WTC11 (cell line): ENCODE results near the gene BMPER. TPM values are rescaled to one million over a fixed set of nuclear protein-coding genes. Genes with fewer than 3 reads are reported as not detected.

Experiments
- ATAC-seq: fragments of 200-7000 bp; cut with Tn5 transposase; 2 replicates; pipeline ENCODE4 v1.10.0; 2021; ENCODE audit warnings: mild to moderate bottlenecking, moderate library complexity
- CTCF ChIA-PET: fragments of 300-600 bp; sonication (Branson Sonifier 250); formaldehyde crosslinking; loops from one replicate; lab custom pipeline; 2021; ENCODE audit warnings: antibody characterized with exemption; lab: Charles Lee
- POLR2A ChIA-PET: fragments of 350-600 bp; sonication (Branson Sonifier 250); formaldehyde crosslinking; loops from one replicate; lab custom pipeline; 2021; ENCODE audit warnings: antibody characterized with exemption; lab: Charles Lee
- DNase-seq: peaks from one replicate; pipeline ENCODE4 v3.0.0; 2021; ENCODE audit warnings: low spot score
- H3K27ac Mint-ChIP-seq: 2 replicates; pipeline ENCODE4 v1.8.0; 2021; ENCODE audit warnings: mixed read lengths
- H3K27me3 Mint-ChIP-seq: 2 replicates; pipeline ENCODE4 v1.8.0; 2021; ENCODE audit warnings: low read depth, mild to moderate bottlenecking, moderate library complexity, mixed read lengths
- H3K36me3 Mint-ChIP-seq: 2 replicates; pipeline ENCODE4 v1.8.0; 2021; ENCODE audit warnings: mixed read lengths
- H3K4me1 Mint-ChIP-seq: 2 replicates; pipeline ENCODE4 v1.8.0; 2022; ENCODE audit warnings: mixed read lengths
- H3K4me3 Mint-ChIP-seq: 2 replicates; pipeline ENCODE4 v1.8.0; 2021; ENCODE audit warnings: mild to moderate bottlenecking, moderate library complexity, mixed read lengths
- H3K9me3 Mint-ChIP-seq: 2 replicates; pipeline ENCODE4 v1.8.0; 2021; ENCODE audit warnings: mixed read lengths
- CBFB ChIP-seq: sonication (generic); formaldehyde crosslinking; IDR thresholded peaks from 2 replicates; pipeline ENCODE4 v1.8.1; 2022; ENCODE audit warnings: mild to moderate bottlenecking, low read depth, missing genetic modification reagents
- CREM ChIP-seq: sonication (generic); formaldehyde crosslinking; IDR thresholded peaks from 2 replicates; pipeline ENCODE4 v1.8.1; 2022; ENCODE audit warnings: mild to moderate bottlenecking, missing genetic modification reagents, moderate library complexity
- ELF4 ChIP-seq: sonication (generic); formaldehyde crosslinking; IDR thresholded peaks from 2 replicates; pipeline ENCODE4 v1.8.1; 2022; ENCODE audit warnings: low read depth, mild to moderate bottlenecking, moderate library complexity, missing genetic modification reagents
- IRF2 ChIP-seq: sonication (generic); formaldehyde crosslinking; IDR thresholded peaks from 2 replicates; pipeline ENCODE4 v1.8.0; 2022; ENCODE audit warnings: low read depth, missing genetic modification reagents, borderline replicate concordance
- KAT7 ChIP-seq: sonication (generic); formaldehyde crosslinking; IDR thresholded peaks from 2 replicates; pipeline ENCODE4 v1.8.1; 2023; ENCODE audit warnings: missing genetic modification reagents, mild to moderate bottlenecking, borderline replicate concordance
- NFATC4 ChIP-seq: fragments of 250-450 bp; sonication (Bioruptor Pico); IDR thresholded peaks from 2 replicates; pipeline ENCODE4 v1.9.0; 2021; ENCODE audit warnings: mild to moderate bottlenecking
- NFE2L1 ChIP-seq: sonication (generic); formaldehyde crosslinking; IDR thresholded peaks from 2 replicates; pipeline ENCODE4 v1.8.1; 2023; ENCODE audit warnings: missing genetic modification reagents
- SMAD4 ChIP-seq: sonication (generic); formaldehyde crosslinking; IDR thresholded peaks from 2 replicates; pipeline ENCODE4 v1.8.0; 2022; ENCODE audit warnings: mild to moderate bottlenecking, missing genetic modification reagents
- TCF7 ChIP-seq: sonication (generic); formaldehyde crosslinking; IDR thresholded peaks from 2 replicates; pipeline ENCODE4 v1.8.0; 2022; ENCODE audit warnings: mild to moderate bottlenecking, low read depth, missing genetic modification reagents, moderate library complexity
- ZNF219 ChIP-seq: sonication (generic); formaldehyde crosslinking; IDR thresholded peaks from 2 replicates; pipeline ENCODE4 v1.8.0; 2023; ENCODE audit warnings: missing genetic modification reagents, mild to moderate bottlenecking, borderline replicate concordance
- ZNF263 ChIP-seq: sonication (generic); formaldehyde crosslinking; IDR thresholded peaks from 2 replicates; pipeline ENCODE4 v1.8.1; 2022; ENCODE audit warnings: low read depth, mild to moderate bottlenecking, moderate library complexity, missing genetic modification reagents
- ZNF416 ChIP-seq: fragments of 250-450 bp; sonication (Bioruptor Pico); IDR thresholded peaks from 2 replicates; pipeline ENCODE4 v1.9.0; 2021; ENCODE audit warnings: mild to moderate bottlenecking, inconsistent platforms
- ZNF423 ChIP-seq: fragments of 250-450 bp; sonication (Bioruptor Pico); IDR thresholded peaks from 2 replicates; pipeline ENCODE4 v2.1.2; 2022; ENCODE audit warnings: mild to moderate bottlenecking, moderate library complexity
- ZNF671 ChIP-seq: fragments of 250-450 bp; sonication (Bioruptor Pico); IDR thresholded peaks from 2 replicates; pipeline ENCODE4 v1.8.0; 2021; ENCODE audit warnings: mild to moderate bottlenecking
- total RNA-seq: library from RNA; stranded (reverse); gene quantifications from 3 replicates; pipeline ENCODE4 v1.2.3, GENCODE V29; 2021
- TF ChIP-seq, protein P1 (sequence below): sonication (generic); formaldehyde crosslinking; IDR thresholded peaks from 2 replicates; pipeline ENCODE4 v1.8.1; 2022; ENCODE audit warnings: mild to moderate bottlenecking, moderate library complexity, missing genetic modification reagents
- TF ChIP-seq, protein P2 (sequence below): sonication (generic); formaldehyde crosslinking; IDR thresholded peaks from 2 replicates; pipeline ENCODE4 v1.8.1; 2023; ENCODE audit warnings: mild to moderate bottlenecking, missing genetic modification reagents
- TF ChIP-seq, protein P3 (sequence below): fragments of 250-450 bp; sonication (Bioruptor Pico); IDR thresholded peaks from 2 replicates; pipeline ENCODE4 v2.1.2; 2022; ENCODE audit warnings: mild to moderate bottlenecking, moderate library complexity
- TF ChIP-seq, protein P4 (sequence below): sonication (generic); formaldehyde crosslinking; IDR thresholded peaks from 2 replicates; pipeline ENCODE4 v1.8.1; 2022; ENCODE audit warnings: mild to moderate bottlenecking, missing genetic modification reagents, moderate library complexity, borderline replicate concordance
- TF ChIP-seq, protein P5 (sequence below): sonication (generic); formaldehyde crosslinking; IDR thresholded peaks from 2 replicates; pipeline ENCODE4 v1.8.0; 2023; ENCODE audit warnings: missing genetic modification reagents
- TF ChIP-seq, protein P6 (sequence below): sonication (generic); formaldehyde crosslinking; IDR thresholded peaks from 2 replicates; pipeline ENCODE4 v1.8.0; 2022; ENCODE audit warnings: mild to moderate bottlenecking, missing genetic modification reagents
- TF ChIP-seq, protein P7 (sequence below): fragments of 250-450 bp; sonication (Bioruptor Pico); IDR thresholded peaks from 2 replicates; pipeline ENCODE4 v1.9.0; 2021; ENCODE audit warnings: moderate library complexity, mild to moderate bottlenecking, inconsistent platforms, borderline replicate concordance
- TF ChIP-seq, protein P8 (sequence below): sonication (generic); formaldehyde crosslinking; IDR thresholded peaks from 2 replicates; pipeline ENCODE4 v1.8.0; 2023; ENCODE audit warnings: missing genetic modification reagents, mild to moderate bottlenecking, borderline replicate concordance

BMPER gene
- total RNA-seq, 1 experiment from 2014 or later, result 1.9 TPM

DNA sequence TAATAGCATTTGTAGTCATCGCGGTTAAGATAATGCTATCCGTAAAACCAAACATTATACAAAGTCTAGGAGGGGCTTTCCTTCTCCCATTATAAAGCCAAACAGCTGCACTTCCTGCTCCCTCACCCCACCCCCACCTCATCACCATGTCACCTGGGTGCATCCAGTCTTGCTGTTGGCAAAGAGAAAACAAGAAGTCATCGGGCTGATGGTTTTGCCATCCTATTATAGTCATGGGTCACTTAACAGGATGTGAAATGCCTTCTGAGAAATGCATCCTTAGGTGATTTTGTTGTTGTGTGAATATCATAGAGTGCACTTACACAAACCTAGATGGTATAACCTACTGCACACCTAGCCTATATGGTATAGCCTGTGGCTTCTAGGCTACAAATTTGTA lies 157.0 kb downstream of the BMPER start:
- Mint-ChIP-seq H3K36me3 (no peaks in the 10 kb centered on the region), H3K9me3 (no peaks in the 10 kb centered on the region), H3K27ac (no peak overlapping the region)
- no peak for ATAC-seq
- POLR2A ChIA-PET, result no interaction called here
- TF ChIP-seq, protein P1, sequence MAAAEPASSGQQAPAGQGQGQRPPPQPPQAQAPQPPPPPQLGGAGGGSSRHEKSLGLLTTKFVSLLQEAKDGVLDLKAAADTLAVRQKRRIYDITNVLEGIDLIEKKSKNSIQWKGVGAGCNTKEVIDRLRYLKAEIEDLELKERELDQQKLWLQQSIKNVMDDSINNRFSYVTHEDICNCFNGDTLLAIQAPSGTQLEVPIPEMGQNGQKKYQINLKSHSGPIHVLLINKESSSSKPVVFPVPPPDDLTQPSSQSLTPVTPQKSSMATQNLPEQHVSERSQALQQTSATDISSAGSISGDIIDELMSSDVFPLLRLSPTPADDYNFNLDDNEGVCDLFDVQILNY (CRISPR knock-in tag), result no peak
- TF ChIP-seq ZNF416 (CRISPR knock-in tag) (no peak), ZNF263 (no peak), ZNF219 (no peak), NFE2L1 (CRISPR knock-in tag) (no peak), CBFB (CRISPR knock-in tag) (no peak), KAT7 (no peak), ZNF671 (CRISPR knock-in tag) (no peak), SMAD4 (CRISPR knock-in tag) (no peak)
- TF ChIP-seq, protein P2, sequence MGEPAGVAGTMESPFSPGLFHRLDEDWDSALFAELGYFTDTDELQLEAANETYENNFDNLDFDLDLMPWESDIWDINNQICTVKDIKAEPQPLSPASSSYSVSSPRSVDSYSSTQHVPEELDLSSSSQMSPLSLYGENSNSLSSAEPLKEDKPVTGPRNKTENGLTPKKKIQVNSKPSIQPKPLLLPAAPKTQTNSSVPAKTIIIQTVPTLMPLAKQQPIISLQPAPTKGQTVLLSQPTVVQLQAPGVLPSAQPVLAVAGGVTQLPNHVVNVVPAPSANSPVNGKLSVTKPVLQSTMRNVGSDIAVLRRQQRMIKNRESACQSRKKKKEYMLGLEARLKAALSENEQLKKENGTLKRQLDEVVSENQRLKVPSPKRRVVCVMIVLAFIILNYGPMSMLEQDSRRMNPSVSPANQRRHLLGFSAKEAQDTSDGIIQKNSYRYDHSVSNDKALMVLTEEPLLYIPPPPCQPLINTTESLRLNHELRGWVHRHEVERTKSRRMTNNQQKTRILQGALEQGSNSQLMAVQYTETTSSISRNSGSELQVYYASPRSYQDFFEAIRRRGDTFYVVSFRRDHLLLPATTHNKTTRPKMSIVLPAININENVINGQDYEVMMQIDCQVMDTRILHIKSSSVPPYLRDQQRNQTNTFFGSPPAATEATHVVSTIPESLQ (CRISPR knock-in tag), result no peak
- TF ChIP-seq, protein P3, sequence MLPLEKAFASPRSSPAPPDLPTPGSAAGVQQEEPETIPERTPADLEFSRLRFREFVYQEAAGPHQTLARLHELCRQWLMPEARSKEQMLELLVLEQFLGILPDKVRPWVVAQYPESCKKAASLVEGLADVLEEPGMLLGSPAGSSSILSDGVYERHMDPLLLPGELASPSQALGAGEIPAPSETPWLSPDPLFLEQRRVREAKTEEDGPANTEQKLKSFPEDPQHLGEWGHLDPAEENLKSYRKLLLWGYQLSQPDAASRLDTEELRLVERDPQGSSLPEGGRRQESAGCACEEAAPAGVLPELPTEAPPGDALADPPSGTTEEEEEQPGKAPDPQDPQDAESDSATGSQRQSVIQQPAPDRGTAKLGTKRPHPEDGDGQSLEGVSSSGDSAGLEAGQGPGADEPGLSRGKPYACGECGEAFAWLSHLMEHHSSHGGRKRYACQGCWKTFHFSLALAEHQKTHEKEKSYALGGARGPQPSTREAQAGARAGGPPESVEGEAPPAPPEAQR, result no peak
- TF ChIP-seq, protein P4, sequence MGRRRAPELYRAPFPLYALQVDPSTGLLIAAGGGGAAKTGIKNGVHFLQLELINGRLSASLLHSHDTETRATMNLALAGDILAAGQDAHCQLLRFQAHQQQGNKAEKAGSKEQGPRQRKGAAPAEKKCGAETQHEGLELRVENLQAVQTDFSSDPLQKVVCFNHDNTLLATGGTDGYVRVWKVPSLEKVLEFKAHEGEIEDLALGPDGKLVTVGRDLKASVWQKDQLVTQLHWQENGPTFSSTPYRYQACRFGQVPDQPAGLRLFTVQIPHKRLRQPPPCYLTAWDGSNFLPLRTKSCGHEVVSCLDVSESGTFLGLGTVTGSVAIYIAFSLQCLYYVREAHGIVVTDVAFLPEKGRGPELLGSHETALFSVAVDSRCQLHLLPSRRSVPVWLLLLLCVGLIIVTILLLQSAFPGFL (CRISPR knock-in tag), result no peak
- TF ChIP-seq, protein P5, sequence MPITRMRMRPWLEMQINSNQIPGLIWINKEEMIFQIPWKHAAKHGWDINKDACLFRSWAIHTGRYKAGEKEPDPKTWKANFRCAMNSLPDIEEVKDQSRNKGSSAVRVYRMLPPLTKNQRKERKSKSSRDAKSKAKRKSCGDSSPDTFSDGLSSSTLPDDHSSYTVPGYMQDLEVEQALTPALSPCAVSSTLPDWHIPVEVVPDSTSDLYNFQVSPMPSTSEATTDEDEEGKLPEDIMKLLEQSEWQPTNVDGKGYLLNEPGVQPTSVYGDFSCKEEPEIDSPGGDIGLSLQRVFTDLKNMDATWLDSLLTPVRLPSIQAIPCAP (CRISPR knock-in tag), result no peak
- TF ChIP-seq, all 79 proteins: peak for 0
- peaks cover 80% of the 10 kb centered on the region for H3K4me1 Mint-ChIP-seq
- CTCF ChIA-PET, result no interaction called here
- H3K27me3 Mint-ChIP-seq, result no peaks in the 10 kb centered on the region
- H3K4me3 Mint-ChIP-seq, result no peak overlapping the region
- no peak for DNase-seq

DNA sequence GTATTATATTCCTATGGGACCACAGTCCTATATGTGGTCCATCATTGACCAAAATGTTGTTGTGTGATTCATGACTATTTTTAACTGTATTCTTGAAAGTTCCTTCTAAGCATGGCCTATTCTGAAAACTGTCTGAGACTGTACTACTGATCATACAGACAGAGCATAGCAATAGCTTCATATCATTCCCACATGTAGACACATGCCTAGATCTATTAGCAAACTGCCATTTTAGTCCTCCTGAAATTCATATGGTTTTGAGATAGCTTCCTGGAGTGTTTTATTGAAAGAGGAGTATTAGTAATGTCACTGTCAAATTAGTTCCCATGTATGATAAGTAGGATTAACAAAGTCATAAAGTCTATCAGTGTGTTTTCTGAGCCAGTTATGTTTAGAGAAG lies 157.5 kb downstream of the BMPER start:
- no peaks in the 10 kb centered on the region for H3K36me3 Mint-ChIP-seq
- ATAC-seq, result no peak
- CTCF ChIA-PET, result no interaction called here
- TF ChIP-seq, protein P2 (CRISPR knock-in tag), result no peak
- TF ChIP-seq, protein P6, sequence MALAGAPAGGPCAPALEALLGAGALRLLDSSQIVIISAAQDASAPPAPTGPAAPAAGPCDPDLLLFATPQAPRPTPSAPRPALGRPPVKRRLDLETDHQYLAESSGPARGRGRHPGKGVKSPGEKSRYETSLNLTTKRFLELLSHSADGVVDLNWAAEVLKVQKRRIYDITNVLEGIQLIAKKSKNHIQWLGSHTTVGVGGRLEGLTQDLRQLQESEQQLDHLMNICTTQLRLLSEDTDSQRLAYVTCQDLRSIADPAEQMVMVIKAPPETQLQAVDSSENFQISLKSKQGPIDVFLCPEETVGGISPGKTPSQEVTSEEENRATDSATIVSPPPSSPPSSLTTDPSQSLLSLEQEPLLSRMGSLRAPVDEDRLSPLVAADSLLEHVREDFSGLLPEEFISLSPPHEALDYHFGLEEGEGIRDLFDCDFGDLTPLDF (CRISPR knock-in tag), result no peak
- TF ChIP-seq IRF2 (CRISPR knock-in tag) (no peak), CREM (CRISPR knock-in tag) (no peak), NFATC4 (CRISPR knock-in tag) (no peak), ZNF423 (CRISPR knock-in tag) (no peak), ELF4 (no peak), TCF7 (no peak)
- TF ChIP-seq, protein P7, sequence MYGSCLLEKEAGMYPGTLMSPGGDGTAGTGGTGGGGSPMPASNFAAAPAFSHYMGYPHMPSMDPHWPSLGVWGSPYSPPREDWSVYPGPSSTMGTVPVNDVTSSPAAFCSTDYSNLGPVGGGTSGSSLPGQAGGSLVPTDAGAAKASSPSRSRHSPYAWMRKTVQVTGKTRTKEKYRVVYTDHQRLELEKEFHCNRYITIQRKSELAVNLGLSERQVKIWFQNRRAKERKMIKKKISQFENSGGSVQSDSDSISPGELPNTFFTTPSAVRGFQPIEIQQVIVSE, result no peak
- TF ChIP-seq, protein P8, sequence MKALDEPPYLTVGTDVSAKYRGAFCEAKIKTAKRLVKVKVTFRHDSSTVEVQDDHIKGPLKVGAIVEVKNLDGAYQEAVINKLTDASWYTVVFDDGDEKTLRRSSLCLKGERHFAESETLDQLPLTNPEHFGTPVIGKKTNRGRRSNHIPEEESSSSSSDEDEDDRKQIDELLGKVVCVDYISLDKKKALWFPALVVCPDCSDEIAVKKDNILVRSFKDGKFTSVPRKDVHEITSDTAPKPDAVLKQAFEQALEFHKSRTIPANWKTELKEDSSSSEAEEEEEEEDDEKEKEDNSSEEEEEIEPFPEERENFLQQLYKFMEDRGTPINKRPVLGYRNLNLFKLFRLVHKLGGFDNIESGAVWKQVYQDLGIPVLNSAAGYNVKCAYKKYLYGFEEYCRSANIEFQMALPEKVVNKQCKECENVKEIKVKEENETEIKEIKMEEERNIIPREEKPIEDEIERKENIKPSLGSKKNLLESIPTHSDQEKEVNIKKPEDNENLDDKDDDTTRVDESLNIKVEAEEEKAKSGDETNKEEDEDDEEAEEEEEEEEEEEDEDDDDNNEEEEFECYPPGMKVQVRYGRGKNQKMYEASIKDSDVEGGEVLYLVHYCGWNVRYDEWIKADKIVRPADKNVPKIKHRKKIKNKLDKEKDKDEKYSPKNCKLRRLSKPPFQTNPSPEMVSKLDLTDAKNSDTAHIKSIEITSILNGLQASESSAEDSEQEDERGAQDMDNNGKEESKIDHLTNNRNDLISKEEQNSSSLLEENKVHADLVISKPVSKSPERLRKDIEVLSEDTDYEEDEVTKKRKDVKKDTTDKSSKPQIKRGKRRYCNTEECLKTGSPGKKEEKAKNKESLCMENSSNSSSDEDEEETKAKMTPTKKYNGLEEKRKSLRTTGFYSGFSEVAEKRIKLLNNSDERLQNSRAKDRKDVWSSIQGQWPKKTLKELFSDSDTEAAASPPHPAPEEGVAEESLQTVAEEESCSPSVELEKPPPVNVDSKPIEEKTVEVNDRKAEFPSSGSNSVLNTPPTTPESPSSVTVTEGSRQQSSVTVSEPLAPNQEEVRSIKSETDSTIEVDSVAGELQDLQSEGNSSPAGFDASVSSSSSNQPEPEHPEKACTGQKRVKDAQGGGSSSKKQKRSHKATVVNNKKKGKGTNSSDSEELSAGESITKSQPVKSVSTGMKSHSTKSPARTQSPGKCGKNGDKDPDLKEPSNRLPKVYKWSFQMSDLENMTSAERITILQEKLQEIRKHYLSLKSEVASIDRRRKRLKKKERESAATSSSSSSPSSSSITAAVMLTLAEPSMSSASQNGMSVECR, result no peak

More for the DNA sequence above, 157.5 kb downstream of the BMPER start:
- Mint-ChIP-seq H3K27me3 (no peaks in the 10 kb centered on the region), H3K27ac (no peak overlapping the region), H3K4me3 (no peak overlapping the region), H3K9me3 (no peaks in the 10 kb centered on the region), H3K4me1 (peaks cover 81% of the 10 kb centered on the region)
- DNase-seq, result no peak
- POLR2A ChIA-PET, result no interaction called here
